Muscle of leg (tissue), 11 donors: ENCODE results near the gene FGGY. TPM values are rescaled to one million over a fixed set of nuclear protein-coding genes. Genes with fewer than 3 reads are reported as not detected.
A peak's percentile ranks its signal among the peaks of the same experiment; 100 is the strongest.

Source experiments
- DNase-seq: peaks from one replicate; pipeline ENCODE4 v3.0.0; 2013
- H3K27ac ChIP-seq: one replicate; pipeline ENCODE4 v1.5.1; 2013; ENCODE audit warnings: mild to moderate bottlenecking, low read length, control low read depth
- H3K27me3 ChIP-seq: one replicate; pipeline ENCODE4 v1.6.1; 2013; ENCODE audit warnings: low read length; ENCODE audit not compliant: control insufficient read depth, insufficient read depth
- H3K36me3 ChIP-seq: one replicate; pipeline ENCODE4 v1.6.1; 2013; ENCODE audit warnings: low read length; ENCODE audit not compliant: control insufficient read depth, insufficient read depth
- H3K4me1 ChIP-seq: one replicate; pipeline ENCODE4 v1.6.1; 2013; ENCODE audit warnings: low read length; ENCODE audit not compliant: control insufficient read depth, insufficient read depth
- H3K4me3 ChIP-seq: one replicate; pipeline ENCODE4 v1.5.1; 2013; ENCODE audit warnings: low read length, control low read depth
- H3K9me3 ChIP-seq: replicated peaks from 2 replicates; pipeline ENCODE4 v1.6.1; 2013; ENCODE audit warnings: low read depth, low read length; ENCODE audit not compliant: control insufficient read depth
- WGBS: methylation state at CpG from one replicate; pipeline ENCODE4 v1.1.5; 2013; ENCODE audit warnings: missing lambda C conversion rate; ENCODE audit not compliant: insufficient coverage; 5-methylcytosine and 5-hydroxymethylcytosine counted together
- polyA plus RNA-seq, 8 donors: library from polyadenylated mRNA; unstranded; fragments of 120-200 nt; gene quantifications; one replicate each; pipeline versions ENCODE4 v1.2.1 to v1.2.3, GENCODE V29; 2013; ENCODE audit warnings: inconsistent platforms in 1 of 8, low replicate concordance in 1 of 8; ENCODE audit not compliant: insufficient read length in 8 of 8, insufficient read depth in 1 of 8
- total RNA-seq: library from RNA; stranded (reverse); fragments of 120-200 nt; gene quantifications from one replicate; pipeline ENCODE4 v1.2.4, GENCODE V29; 2013

The FGGY gene
- total and polyA plus RNA-seq, 9 donors: 8.0 to 23.7 (median 12.7) TPM

DNA sequence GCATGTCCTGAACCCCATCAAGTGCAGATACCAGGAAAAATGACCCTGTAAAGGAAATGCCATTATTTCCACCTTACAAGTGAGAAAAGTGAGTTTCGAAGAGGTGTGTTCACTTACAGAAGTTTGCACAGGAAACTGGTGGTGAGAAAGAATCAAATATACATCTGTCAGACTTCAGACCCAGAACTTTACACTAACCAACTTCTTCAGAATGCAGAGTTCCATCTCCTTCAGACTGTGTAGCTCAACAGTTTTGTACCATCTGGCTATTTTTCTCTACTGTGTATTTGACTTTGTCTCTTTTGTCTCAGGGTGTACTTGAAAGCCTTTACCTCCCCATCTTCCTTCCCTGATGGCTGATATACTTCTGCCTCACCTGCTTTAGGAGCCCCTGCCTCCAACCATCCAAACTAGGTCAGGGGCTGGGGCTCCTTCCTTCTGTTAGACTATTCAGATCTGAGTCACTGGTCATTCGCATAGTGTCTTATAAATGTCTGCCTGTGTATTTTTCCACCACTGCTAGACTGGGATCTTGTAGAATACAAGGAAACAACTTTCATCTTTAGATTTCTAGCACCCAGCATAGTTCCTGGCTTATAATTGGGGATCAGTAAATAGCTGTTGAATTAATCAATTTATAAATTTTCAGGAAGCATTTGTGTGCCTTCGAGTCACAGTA lies 247.9 kb downstream of the FGGY start:
- WGBS: no CpG with 5 or more reads among the region's 3 CpGs
- Histone ChIP-seq H3K4me3 (no peak overlapping the region), H3K4me1 (peaks cover 5% of the 10 kb centered on the region), H3K36me3 (no peaks in the 10 kb centered on the region), H3K27me3 (no peaks in the 10 kb centered on the region), H3K9me3 (no peaks in the 10 kb centered on the region), H3K27ac (no peak overlapping the region)
- DNase-seq: no peak

DNA sequence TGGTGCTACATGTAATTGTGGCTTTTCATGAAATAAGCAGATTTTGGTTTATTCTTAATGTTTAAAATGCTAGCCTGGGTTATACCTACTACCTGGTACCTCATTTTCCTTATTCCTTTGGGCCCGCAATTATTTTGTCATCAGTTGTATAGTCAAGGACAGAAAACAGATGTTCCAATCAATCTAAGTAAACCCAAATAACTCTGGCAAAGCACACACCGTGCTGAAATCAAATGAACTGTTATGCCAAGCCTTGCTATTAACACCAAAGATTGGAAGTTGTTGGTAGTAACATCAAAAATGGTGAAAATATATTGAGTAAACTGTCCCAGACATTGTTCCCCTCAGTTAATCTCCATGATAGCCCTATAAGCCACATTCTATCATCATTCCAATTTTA lies 248.9 kb downstream of the FGGY start:
- no peaks in the 10 kb centered on the region for H3K27me3 ChIP-seq
- H3K9me3 ChIP-seq: no peaks in the 10 kb centered on the region
- WGBS: no CpG with 5 or more reads among the region's 2 CpGs
- H3K27ac ChIP-seq: no peak overlapping the region
- H3K4me3 ChIP-seq: no peak overlapping the region
- DNase-seq: no peak
- peaks cover 5% of the 10 kb centered on the region for H3K4me1 ChIP-seq
- H3K36me3 ChIP-seq: no peaks in the 10 kb centered on the region

- Histone ChIP-seq H3K27ac (no peak overlapping the region), H3K4me1 (peaks cover 11% of the 10 kb centered on the region), H3K27me3 (no peaks in the 10 kb centered on the region), H3K36me3 (no peaks in the 10 kb centered on the region), H3K9me3 (no peaks in the 10 kb centered on the region), H3K4me3 (no peak overlapping the region)
- WGBS: no CpG with 5 or more reads among the region's 5 CpGs
- DNase-seq: peak; percentile 44
Measured at GRCh38 chr1:59549066-59549837, 252.4 kb downstream of the FGGY start.

- DNase-seq: no peak
- no CpG with 5 or more reads among the region's 3 CpGs for WGBS
Measured at GRCh38 chr1:59549903-59550302, 253.0 kb downstream of the FGGY start.

GRCh38 chr1:59552007-59552406 lies 255.1 kb downstream of the FGGY start:
- H3K4me3 ChIP-seq: no peak overlapping the region
- H3K27me3 ChIP-seq: no peaks in the 10 kb centered on the region
- WGBS: 64% methylated on average over 2 of the region's 3 CpGs
- H3K27ac ChIP-seq: no peak overlapping the region
- H3K9me3 ChIP-seq: no peaks in the 10 kb centered on the region
- H3K36me3 ChIP-seq: no peaks in the 10 kb centered on the region
- DNase-seq: peak; percentile 31
- H3K4me1 ChIP-seq: peaks cover 19% of the 10 kb centered on the region

More at GRCh38 chr1:59549903-59550302, 253.0 kb downstream of the FGGY start:
- peaks cover 14% of the 10 kb centered on the region for H3K4me1 ChIP-seq
- no peaks in the 10 kb centered on the region for H3K9me3 ChIP-seq
- H3K36me3 ChIP-seq: no peaks in the 10 kb centered on the region
- H3K27ac ChIP-seq: no peak overlapping the region
- no peak overlapping the region for H3K4me3 ChIP-seq
- no peaks in the 10 kb centered on the region for H3K27me3 ChIP-seq

DNA sequence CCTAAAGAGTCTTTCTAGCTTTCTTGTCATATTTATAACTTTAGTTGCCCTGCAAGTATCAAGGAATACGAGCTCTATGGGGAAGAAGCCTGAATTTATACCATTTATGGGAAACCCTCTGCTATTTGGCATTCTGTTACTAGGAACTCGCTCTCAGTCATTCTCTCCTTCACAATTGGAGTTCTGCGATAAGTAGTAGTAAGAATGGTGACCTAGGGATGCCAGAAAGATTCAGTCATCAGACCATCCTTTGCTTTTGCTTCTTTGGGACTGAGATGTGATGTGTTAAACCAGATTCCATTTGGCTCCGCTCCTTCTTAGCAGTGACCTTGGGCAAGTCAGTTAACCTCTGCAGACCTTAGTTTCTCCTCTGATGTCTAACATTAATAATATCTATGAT lies 256.5 kb downstream of the FGGY start:
- DNase-seq: no peak
- H3K36me3 ChIP-seq: no peaks in the 10 kb centered on the region
- H3K9me3 ChIP-seq: no peaks in the 10 kb centered on the region
- H3K4me3 ChIP-seq: no peak overlapping the region
- H3K27me3 ChIP-seq: no peaks in the 10 kb centered on the region
- H3K4me1 ChIP-seq: peaks cover 20% of the 10 kb centered on the region
- WGBS: no CpG with 5 or more reads among the region's 4 CpGs
- no peak overlapping the region for H3K27ac ChIP-seq

DNA sequence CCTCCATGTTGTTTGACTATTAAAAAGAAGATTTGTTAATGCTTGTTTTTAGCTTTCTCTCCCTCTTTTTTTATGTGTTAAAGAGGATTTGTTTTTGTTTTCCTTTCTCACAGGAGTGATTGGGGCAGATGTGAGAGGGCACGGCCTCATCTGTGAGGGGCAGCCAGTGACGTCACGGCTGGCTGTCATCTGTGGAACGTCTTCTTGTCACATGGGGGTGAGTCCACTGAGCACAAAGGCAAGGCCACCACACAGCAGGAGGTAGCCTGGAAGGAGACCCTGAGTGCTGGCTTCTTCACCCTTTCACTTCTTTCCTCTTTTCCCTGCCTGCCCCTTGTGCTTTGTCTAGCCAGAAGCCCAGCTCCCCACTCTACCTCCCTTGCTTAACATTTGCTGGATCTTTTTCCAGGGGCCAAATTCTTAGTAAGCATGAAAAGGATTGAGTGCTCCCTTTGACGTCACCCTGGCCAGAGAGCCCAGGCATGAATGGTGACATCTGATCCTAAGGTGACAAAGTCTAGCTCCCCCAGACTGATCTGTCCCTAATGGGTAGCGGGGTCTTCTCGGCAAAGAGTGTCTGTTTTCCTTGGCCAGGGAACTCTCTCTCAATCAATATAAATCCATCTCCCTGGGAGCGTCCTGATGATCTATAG lies 257.2 kb downstream of the FGGY start:
- Histone ChIP-seq H3K27ac (no peak overlapping the region), H3K4me3 (no peak overlapping the region), H3K27me3 (no peaks in the 10 kb centered on the region), H3K4me1 (peaks cover 20% of the 10 kb centered on the region), H3K36me3 (no peaks in the 10 kb centered on the region), H3K9me3 (peaks cover 4% of the 10 kb centered on the region)
- WGBS: 41% methylated on average over 5 of the region's 8 CpGs
- DNase-seq: peak; percentile 16

DNA sequence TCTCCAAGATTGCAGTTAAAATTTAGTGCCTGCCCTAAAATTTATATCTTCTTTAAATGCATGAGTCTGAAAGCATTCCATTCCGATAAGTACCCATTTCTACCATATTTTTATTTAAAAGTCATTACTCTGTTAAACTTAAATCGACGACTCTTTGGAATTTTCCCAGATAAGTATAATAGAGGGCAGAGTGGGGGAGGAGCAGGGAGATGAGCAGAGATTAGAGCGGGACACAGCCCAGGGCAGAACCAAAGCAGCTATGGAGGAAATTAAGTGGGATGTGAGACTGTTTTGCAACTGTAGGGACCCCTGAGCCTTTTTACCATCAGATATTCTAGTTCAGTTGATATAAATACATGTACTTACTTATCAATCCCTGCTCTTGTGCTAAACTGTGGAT lies 257.9 kb downstream of the FGGY start:
- H3K4me3 ChIP-seq: no peak overlapping the region
- peaks cover 20% of the 10 kb centered on the region for H3K4me1 ChIP-seq
- H3K36me3 ChIP-seq: no peaks in the 10 kb centered on the region
- H3K27ac ChIP-seq: no peak overlapping the region
- 100% methylated on average over 1 of the region's 4 CpGs for WGBS
- no peaks in the 10 kb centered on the region for H3K27me3 ChIP-seq
- no peak for DNase-seq
- peaks cover 4% of the 10 kb centered on the region for H3K9me3 ChIP-seq

DNA sequence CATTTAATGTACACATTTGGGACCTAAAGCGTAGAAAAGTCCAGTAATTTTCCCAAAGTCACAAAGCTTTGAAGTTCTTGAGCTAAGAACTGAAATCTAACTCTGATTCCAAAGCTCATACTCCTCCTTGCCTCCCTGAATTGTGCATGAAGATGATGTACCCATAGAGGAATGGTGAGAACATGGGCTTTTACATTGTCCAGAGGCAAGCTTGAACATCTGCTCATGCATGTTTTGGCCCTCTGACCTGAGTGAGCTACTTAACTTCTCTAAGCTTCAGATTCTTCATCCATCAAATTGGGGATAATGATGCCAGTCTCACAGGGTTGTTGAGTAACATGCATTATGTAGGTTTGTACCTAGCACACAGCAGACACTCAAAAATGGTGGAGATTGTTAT lies 259.5 kb downstream of the FGGY start:
- WGBS: no CpG with 5 or more reads among the region's 1 CpG
- peaks cover 20% of the 10 kb centered on the region for H3K4me1 ChIP-seq
- no peak for DNase-seq
- H3K27me3 ChIP-seq: no peaks in the 10 kb centered on the region
- peak overlapping the region; percentile 13 for H3K27ac ChIP-seq
- no peak overlapping the region for H3K4me3 ChIP-seq
- no peaks in the 10 kb centered on the region for H3K36me3 ChIP-seq
- peaks cover 4% of the 10 kb centered on the region for H3K9me3 ChIP-seq

DNA sequence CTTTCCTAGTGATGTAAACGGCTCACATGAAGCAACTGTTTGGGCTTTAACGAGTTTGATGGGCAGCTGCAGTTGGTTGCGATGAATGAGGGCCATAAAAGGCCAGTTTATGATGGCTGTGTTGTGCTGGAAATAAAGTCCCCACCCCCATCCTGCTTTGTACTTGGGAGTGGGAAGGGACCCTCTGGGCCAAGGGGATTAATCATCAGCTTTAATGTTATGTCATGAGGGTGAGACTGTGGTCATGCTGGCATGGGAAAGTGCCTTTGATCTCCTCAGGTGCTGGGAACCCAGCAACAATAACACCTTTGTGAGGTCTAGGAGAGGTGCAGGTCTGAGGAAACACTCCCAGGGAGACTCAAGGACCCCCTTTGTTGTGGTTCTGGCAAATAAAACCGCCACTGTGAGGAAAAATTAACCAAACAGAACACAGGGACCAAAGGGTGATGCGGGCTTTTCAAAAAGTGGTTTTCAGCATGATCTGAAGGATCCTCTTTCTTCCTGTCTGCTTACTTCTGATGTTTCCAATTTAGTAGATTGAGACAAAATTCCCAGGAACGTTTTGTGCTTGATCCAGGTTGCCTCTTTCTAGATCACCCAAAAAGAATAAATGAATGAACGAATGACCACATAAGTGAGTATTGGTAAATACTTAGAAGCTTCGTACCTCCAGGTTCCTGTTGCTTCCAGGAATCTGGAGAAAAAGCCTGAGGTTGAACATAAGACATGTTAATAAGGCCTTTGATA lies 260.1 kb downstream of the FGGY start:
- H3K27me3 ChIP-seq: no peaks in the 10 kb centered on the region
- peak overlapping the region; percentile 5 for H3K27ac ChIP-seq
- WGBS: 80% methylated on average over 1 of the region's 8 CpGs
- DNase-seq: peak; percentile 47
- peaks cover 4% of the 10 kb centered on the region for H3K9me3 ChIP-seq
- no peaks in the 10 kb centered on the region for H3K36me3 ChIP-seq
- H3K4me1 ChIP-seq: peaks cover 20% of the 10 kb centered on the region
- H3K4me3 ChIP-seq: no peak overlapping the region
